DND-41 (cell line): ENCODE measurements around the gene ABCB9.

ENCODE experiments used
- ATAC-seq: fragments of 200-7000 bp; cut with Tn5 transposase; 3 replicates; pipeline ENCODE4 v1.9.1; 2021; ENCODE audit warnings: low read depth; ENCODE audit not compliant: insufficient read depth
- DNase-seq: peaks from one replicate; pipeline ENCODE4 v3.0.0-alpha.2; 2020
- H2AFZ ChIP-seq: 2 replicates; pipeline ENCODE4 v1.6.0; 2012; ENCODE audit warnings: low read depth, low read length
- H3K27ac ChIP-seq: 2 replicates; pipeline ENCODE4 v1.5.1; 2012; ENCODE audit warnings: low read length, inconsistent platforms
- H3K27me3 ChIP-seq: fragments of 200-600 bp; sonication (generic); 2 replicates; pipeline ENCODE4 v1.6.0; 2012; ENCODE audit warnings: low read length, mild to moderate bottlenecking, inconsistent platforms; ENCODE audit not compliant: insufficient read depth, poor library complexity
- H3K36me3 ChIP-seq: 2 replicates; pipeline ENCODE4 v1.5.1; 2012; ENCODE audit warnings: low read length, inconsistent platforms; ENCODE audit not compliant: insufficient read depth
- H3K4me1 ChIP-seq: 2 replicates; pipeline ENCODE4 v1.5.1; 2012; ENCODE audit warnings: mild to moderate bottlenecking, low read length; ENCODE audit not compliant: insufficient read depth
- H3K4me2 ChIP-seq: 2 replicates; pipeline ENCODE4 v1.6.0; 2012; ENCODE audit warnings: mild to moderate bottlenecking, moderate library complexity, low read length, inconsistent platforms; ENCODE audit not compliant: insufficient read depth
- H3K4me3 ChIP-seq, 2 experiments: fragments of 200-600 bp in 1 of 2; shearing (Covaris generic) in 1 of 2; 2 replicates each; pipeline ENCODE4 v1.5.1; 2012 to 2016; ENCODE audit warnings: inconsistent platforms in 2 of 2, low read length in 2 of 2, mild to moderate bottlenecking in 2 of 2, low read depth in 1 of 2, moderate library complexity in 1 of 2
- H3K79me2 ChIP-seq: 2 replicates; pipeline ENCODE4 v1.6.0; 2012; ENCODE audit warnings: low read length, inconsistent platforms; ENCODE audit not compliant: insufficient read depth
- H3K9ac ChIP-seq: 2 replicates; pipeline ENCODE4 v1.6.0; 2012; ENCODE audit warnings: low read depth, mild to moderate bottlenecking, inconsistent platforms, low read length, moderate library complexity
- H3K9me3 ChIP-seq: 2 replicates; pipeline ENCODE4 v1.5.1; 2012; ENCODE audit warnings: low read length, moderate library complexity, mild to moderate bottlenecking, inconsistent platforms; ENCODE audit not compliant: insufficient read depth, severe bottlenecking
- H4K20me1 ChIP-seq: 2 replicates; pipeline ENCODE4 v1.6.0; 2012; ENCODE audit warnings: low read length; ENCODE audit not compliant: insufficient read depth
- CTCF ChIP-seq: IDR thresholded peaks from 2 replicates; pipeline ENCODE4 v1.5.1; 2012; ENCODE audit warnings: borderline replicate concordance, low read length, moderate library complexity, mild to moderate bottlenecking; ENCODE audit not compliant: poor library complexity, severe bottlenecking; ENCODE audit errors: extremely low read depth
- EZH2 ChIP-seq: IDR thresholded peaks from 3 replicates; pipeline ENCODE4 v1.6.1; 2012; ENCODE audit warnings: borderline replicate concordance, low read depth, mild to moderate bottlenecking, moderate library complexity, low read length, inconsistent platforms; ENCODE audit not compliant: severe bottlenecking

ABCB9 gene

GRCh38 chr12:122974892-122975789, 8.9 kb upstream of the ABCB9 start, which contains the start of gene OGFOD2:
Gene OGFOD2, plus strand, starts transcription at chr12:122975244. Its CDS starts 8 bp downstream, at chr12:122975252.
- Histone ChIP-seq H3K27ac (peak within 1 kb of the TSS; percentile 99), H3K36me3 (peaks cover 28% of the 10 kb centered on the region), H3K79me2 (peaks cover 47% of the 10 kb centered on the region), H3K4me1 (peaks cover 54% of the 10 kb centered on the region), H2AFZ (peak within 1 kb of the TSS; percentile 98), H3K9me3 (no peaks in the 10 kb centered on the region), H4K20me1 (0 out of 2 replicates have a peak, but pooled peaks cover 6% of the 10 kb centered on the region), H3K27me3 (no peaks in the 10 kb centered on the region), H3K4me3 (peak within 1 kb of the TSS; percentile 29 to 82), H3K9ac (peak within 1 kb of the TSS; percentile 98), H3K4me2 (peak within 1 kb of the TSS; percentile 89)
- DNase-seq (peak; percentile 96), ATAC-seq (peak; percentile 81)
- TF ChIP-seq EZH2 (no peak), CTCF (no peak)

GRCh38 chr12:122974274-122974891, 8.1 kb upstream of the ABCB9 start:
- H3K27ac ChIP-seq: peak overlapping the region; percentile 99
- H3K4me3 ChIP-seq: peak overlapping the region; percentile 29 to 82
- peak overlapping the region; percentile 98 for H2AFZ ChIP-seq
- H3K79me2 ChIP-seq: peaks cover 40% of the 10 kb centered on the region
- peak overlapping the region; percentile 98 for H3K9ac ChIP-seq
- TF ChIP-seq CTCF: no peak
- no peak for TF ChIP-seq EZH2
- no peaks in the 10 kb centered on the region for H3K27me3 ChIP-seq
- DNase-seq (peak; percentile 99), ATAC-seq (peak; percentile 84)
- peaks cover 47% of the 10 kb centered on the region for H3K4me1 ChIP-seq
- 0 out of 2 replicates have a peak, but pooled peaks cover 6% of the 10 kb centered on the region for H4K20me1 ChIP-seq
- H3K36me3 ChIP-seq: peaks cover 28% of the 10 kb centered on the region
- peak overlapping the region; percentile 89 for H3K4me2 ChIP-seq
- no peaks in the 10 kb centered on the region for H3K9me3 ChIP-seq

GRCh38 chr12:122969676-122970075, 3.4 kb upstream of the ABCB9 start:
- Histone ChIP-seq H3K4me2 (no peak overlapping the region), H3K36me3 (no peaks in the 10 kb centered on the region)

More at GRCh38 chr12:122969676-122970075, 3.4 kb upstream of the ABCB9 start:
- Histone ChIP-seq H3K4me1 (peaks cover 25% of the 10 kb centered on the region), H3K27ac (no peak overlapping the region), H3K27me3 (no peaks in the 10 kb centered on the region), H2AFZ (no peak overlapping the region), H4K20me1 (no peaks in the 10 kb centered on the region), H3K4me3 (no peak overlapping the region), H3K79me2 (0 out of 2 replicates have a peak, but pooled peaks cover 3% of the 10 kb centered on the region), H3K9me3 (no peaks in the 10 kb centered on the region), H3K9ac (no peak overlapping the region)
- ATAC-seq (no peak), DNase-seq (no peak)
- TF ChIP-seq CTCF: no peak
- TF ChIP-seq EZH2: no peak
